Neuronal stem cell (in vitro differentiated cells): ENCODE measurements around the gene POP4.

Experiments
- DNase-seq: peaks from one replicate; pipeline ENCODE4 v3.0.0-alpha.2; 2013; ENCODE audit warnings: low spot score
- H2AFZ ChIP-seq: one replicate; pipeline ENCODE4 v1.6.1; 2013; ENCODE audit warnings: mild to moderate bottlenecking, low read length, inconsistent platforms
- H2AK5ac ChIP-seq: 2 replicates; pipeline ENCODE4 v1.6.1; 2013; ENCODE audit warnings: low read depth, mild to moderate bottlenecking, inconsistent platforms, low read length, moderate library complexity, mixed read lengths
- H2BK120ac ChIP-seq: 2 replicates; pipeline ENCODE4 v1.6.1; 2013; ENCODE audit warnings: low read depth, mild to moderate bottlenecking, inconsistent platforms, low read length, moderate library complexity, mixed read lengths
- H2BK12ac ChIP-seq: one replicate; pipeline ENCODE4 v1.6.1; 2013; ENCODE audit warnings: low read length, inconsistent platforms
- H2BK15ac ChIP-seq: 2 replicates; pipeline ENCODE4 v1.6.1; 2013; ENCODE audit warnings: mild to moderate bottlenecking, low read length, inconsistent platforms, mixed read lengths
- H2BK5ac ChIP-seq: one replicate; pipeline ENCODE4 v1.6.1; 2013; ENCODE audit warnings: inconsistent platforms, mild to moderate bottlenecking, low read length, moderate library complexity
- H3K14ac ChIP-seq: one replicate; pipeline ENCODE4 v1.6.1; 2013; ENCODE audit warnings: low read length, inconsistent platforms
- H3K18ac ChIP-seq: 2 replicates; pipeline ENCODE4 v1.6.1; 2013; ENCODE audit warnings: low read length, inconsistent platforms
- H3K23ac ChIP-seq: 2 replicates; pipeline ENCODE4 v1.6.1; 2013; ENCODE audit warnings: low read depth, mild to moderate bottlenecking, mixed read lengths, low read length, inconsistent platforms; ENCODE audit not compliant: poor library complexity
- H3K27ac ChIP-seq: replicated peaks from 3 replicates; pipeline ENCODE4 v1.5.1; 2013; ENCODE audit warnings: low read length, inconsistent platforms
- H3K27me3 ChIP-seq, 3 experiments: 2 replicates each; pipeline ENCODE4 v1.6.1; 2013; ENCODE audit warnings: low read length in 3 of 3, mild to moderate bottlenecking in 2 of 3, inconsistent platforms in 1 of 3, low read depth in 1 of 3, mixed read lengths in 1 of 3, moderate library complexity in 1 of 3; ENCODE audit not compliant: control insufficient read depth in 3 of 3, insufficient read depth in 3 of 3
- H3K36me3 ChIP-seq, 2 donors: replicated peaks in 1 of 2; 2 replicates each; pipeline ENCODE4 v1.6.1; 2013; ENCODE audit warnings: low read length in 2 of 2; ENCODE audit not compliant: control insufficient read depth in 2 of 2, insufficient read depth in 2 of 2
- H3K4ac ChIP-seq: 2 replicates; pipeline ENCODE4 v1.6.1; 2013; ENCODE audit warnings: inconsistent platforms, mild to moderate bottlenecking, low read length, moderate library complexity
- H3K4me1 ChIP-seq, 2 donors: 1 replicate in 1 of 2; 2 replicates in 1 of 2; pipeline ENCODE4 v1.6.1; 2013; ENCODE audit warnings: low read length in 2 of 2, low read depth in 1 of 2; ENCODE audit not compliant: control insufficient read depth in 2 of 2, insufficient read depth in 1 of 2
- H3K4me2 ChIP-seq: one replicate; pipeline ENCODE4 v1.6.1; 2013; ENCODE audit warnings: mild to moderate bottlenecking, low read length, inconsistent platforms; ENCODE audit not compliant: insufficient read depth, poor library complexity, severe bottlenecking
- H3K4me3 ChIP-seq, 2 donors: 2 replicates each; pipeline ENCODE4 v1.5.1; 2013; ENCODE audit warnings: low read length in 2 of 2, mild to moderate bottlenecking in 2 of 2, inconsistent platforms in 1 of 2, moderate library complexity in 1 of 2
- H3K79me1 ChIP-seq: one replicate; pipeline ENCODE4 v1.6.1; 2013; ENCODE audit warnings: low read depth, mild to moderate bottlenecking, inconsistent platforms, low read length, moderate library complexity
- H3K9ac ChIP-seq: one replicate; pipeline ENCODE4 v1.6.1; 2013; ENCODE audit warnings: mild to moderate bottlenecking, low read depth, low read length, inconsistent platforms; ENCODE audit not compliant: poor library complexity
- H3K9me3 ChIP-seq, 2 donors: replicated peaks in 1 of 2; 2 replicates each; pipeline versions ENCODE3 to v1.6.1; 2013; ENCODE audit warnings: low read length in 2 of 2, mild to moderate bottlenecking in 2 of 2, inconsistent platforms in 1 of 2, low read depth in 1 of 2, mixed read lengths in 1 of 2, moderate library complexity in 1 of 2; ENCODE audit not compliant: control insufficient read depth in 2 of 2, insufficient read depth in 1 of 2
- H4K8ac ChIP-seq: one replicate; pipeline ENCODE4 v1.6.1; 2013; ENCODE audit warnings: low read depth, mild to moderate bottlenecking, inconsistent platforms, low read length, moderate library complexity
- H4K91ac ChIP-seq: one replicate; pipeline ENCODE4 v1.6.1; 2013; ENCODE audit warnings: low read length, low read depth, mild to moderate bottlenecking, inconsistent platforms; ENCODE audit not compliant: poor library complexity
- WGBS, 2 donors: extraction: QIAGEN DNeasy Blood & Tissue Kit; methylation state at CpG; one replicate each; pipeline ENCODE4 v1.1.7; 2013; ENCODE audit warnings: missing lambda C conversion rate in 2 of 2, mixed read lengths in 1 of 2; ENCODE audit not compliant: insufficient read length in 2 of 2, insufficient replicate concordance in 1 of 2; ENCODE audit errors: extremely low coverage in 2 of 2; 5-methylcytosine and 5-hydroxymethylcytosine counted together

The POP4 gene

DNA sequence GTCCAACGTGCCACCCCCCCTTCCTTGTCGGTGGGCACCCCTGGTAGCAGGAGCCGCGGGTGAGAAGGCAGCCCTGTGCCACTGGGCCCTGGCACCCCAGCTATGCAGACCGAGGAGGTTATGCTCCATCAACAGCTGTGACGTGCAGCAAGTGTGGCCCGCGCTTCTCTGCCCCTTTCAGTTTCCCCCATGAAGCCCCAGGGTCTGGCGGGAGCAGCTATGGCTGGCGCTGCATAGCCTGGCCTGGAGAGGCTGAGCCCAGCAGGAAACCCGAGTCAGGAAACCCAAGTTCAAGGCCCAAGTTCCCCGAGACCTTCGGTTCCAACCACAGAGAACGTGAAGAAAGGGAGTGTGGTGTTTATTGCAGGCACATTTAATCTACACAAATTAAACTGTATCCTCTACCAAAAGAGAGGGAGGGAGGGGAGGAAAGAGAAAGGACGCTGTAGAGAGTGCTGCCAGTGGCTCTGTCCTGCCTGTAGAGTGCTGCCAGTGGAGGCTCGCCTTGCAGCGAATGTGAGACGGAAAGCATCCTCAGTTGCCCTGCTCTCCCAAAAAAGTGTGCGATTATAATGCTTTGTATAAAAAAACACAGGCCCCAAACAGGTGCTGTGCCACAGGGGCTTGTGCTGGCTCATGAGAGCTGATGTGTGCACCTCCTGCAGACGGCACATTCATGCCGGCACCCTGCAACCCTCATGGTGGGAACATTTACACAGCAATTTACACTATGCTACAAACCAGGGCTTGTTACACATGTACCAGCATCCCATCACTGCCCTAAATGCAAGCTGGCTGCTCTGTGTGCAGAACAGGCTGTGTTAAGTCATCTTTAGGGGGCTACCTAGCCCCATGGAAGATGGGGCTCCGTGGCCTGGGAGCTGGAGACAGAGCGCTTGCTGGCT lies 16.3 kb downstream of the POP4 start:
- no CpG with 5 or more reads among the region's 23 CpGs for WGBS, 2 donors
- no peak overlapping the region for H3K4me2 ChIP-seq
- no peak overlapping the region for H2BK5ac ChIP-seq
- H3K9ac ChIP-seq = peak overlapping the region; percentile 54
- no peaks in the 10 kb centered on the region for H3K79me1 ChIP-seq
- no peak overlapping the region for H2BK120ac ChIP-seq
- H3K14ac ChIP-seq = no peak overlapping the region
- H3K18ac ChIP-seq = peak overlapping the region; percentile 67
- H3K9me3 ChIP-seq = no peaks in the 10 kb centered on the region
- peak overlapping the region; percentile 97 for H2BK12ac ChIP-seq
- peak overlapping the region; percentile 1 for H2BK15ac ChIP-seq
- no peak overlapping the region for H3K4me3 ChIP-seq
- no peak overlapping the region for H4K8ac ChIP-seq
- no peak for DNase-seq
- peaks cover 0 to 52% (median 3%) of the 10 kb centered on the region in 3 experiments for H3K27me3 ChIP-seq
- peak overlapping the region; percentile 54 for H2AK5ac ChIP-seq
- peak overlapping the region; percentile 39 for H3K4ac ChIP-seq
- H4K91ac ChIP-seq = no peak overlapping the region
- no peak overlapping the region for H3K23ac ChIP-seq
- peaks cover 6 to 10% of the 10 kb centered on the region in 2 donors for H3K4me1 ChIP-seq
- no peak overlapping the region for H2AFZ ChIP-seq
- H3K27ac ChIP-seq = no peak overlapping the region
- H3K36me3 ChIP-seq = no peaks in the 10 kb centered on the region

DNA sequence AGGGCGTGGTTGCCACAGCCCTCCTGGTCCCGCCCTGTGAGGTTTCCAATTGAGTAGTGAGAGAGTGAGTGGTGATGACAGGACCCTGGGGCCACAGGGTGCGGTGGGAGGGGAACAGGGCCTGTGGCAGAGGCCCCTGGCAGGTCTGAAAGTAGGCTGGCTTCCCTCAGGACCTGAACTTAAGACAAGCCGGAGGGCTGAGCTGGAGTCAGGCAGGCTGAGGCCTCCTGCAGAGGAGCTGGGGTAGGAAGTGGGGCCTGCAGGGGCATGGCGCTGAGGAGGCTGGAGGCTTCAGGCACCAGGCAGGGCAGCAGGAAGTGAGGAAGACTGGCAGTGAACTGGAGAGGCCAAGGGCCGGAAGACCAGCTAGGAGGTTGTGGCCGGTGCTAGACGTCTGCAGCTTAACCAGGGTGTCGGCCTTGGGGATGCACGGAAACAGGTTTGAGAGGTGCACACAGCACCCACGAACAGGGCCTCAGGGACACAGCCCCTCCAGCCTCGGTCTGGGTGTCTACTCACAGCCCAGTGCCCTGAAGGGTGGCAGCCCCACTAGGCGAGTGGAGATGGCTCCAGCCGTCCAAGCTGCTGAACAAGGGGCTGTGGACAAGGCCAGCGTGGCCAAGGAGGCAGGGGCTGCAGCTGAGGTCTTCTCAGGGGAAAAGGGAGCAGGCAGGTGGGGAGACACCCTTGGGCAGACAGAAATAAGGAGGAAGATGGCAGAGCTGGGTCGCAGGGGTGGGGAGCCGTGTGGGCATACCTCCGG lies 17.8 kb downstream of the POP4 start:
- H3K4me3 ChIP-seq = no peak overlapping the region
- WGBS, 2 donors = no CpG with 5 or more reads among the region's 18 CpGs
- H3K9me3 ChIP-seq = no peaks in the 10 kb centered on the region
- H3K9ac ChIP-seq = no peak overlapping the region
- H3K23ac ChIP-seq = no peak overlapping the region
- peak overlapping the region; percentile 97 for H2BK15ac ChIP-seq
- H3K36me3 ChIP-seq = no peaks in the 10 kb centered on the region
- H3K27me3 ChIP-seq = peaks cover 0 to 49% (median 0%) of the 10 kb centered on the region in 3 experiments
- peaks cover 6 to 10% of the 10 kb centered on the region in 2 donors for H3K4me1 ChIP-seq
- peak overlapping the region; percentile 77 for H2BK5ac ChIP-seq
- H3K4ac ChIP-seq = no peak overlapping the region
- DNase-seq = no peak
- H2AFZ ChIP-seq = no peak overlapping the region
- H3K27ac ChIP-seq = no peak overlapping the region
- H4K91ac ChIP-seq = no peak overlapping the region
- H3K18ac ChIP-seq = peak overlapping the region; percentile 1
- H2BK120ac ChIP-seq = no peak overlapping the region
- H2AK5ac ChIP-seq = peak overlapping the region; percentile 97
- peak overlapping the region; percentile 88 for H2BK12ac ChIP-seq
- no peak overlapping the region for H3K14ac ChIP-seq
- no peak overlapping the region for H3K4me2 ChIP-seq
- peak overlapping the region; percentile 98 for H4K8ac ChIP-seq
- no peaks in the 10 kb centered on the region for H3K79me1 ChIP-seq

- Histone ChIP-seq H3K9me3 (no peaks in the 10 kb centered on the region), H2AFZ (peak overlapping the region; percentile 34), H3K4ac (no peak overlapping the region), H3K36me3 (no peaks in the 10 kb centered on the region), H3K4me2 (no peak overlapping the region), H2BK120ac (no peak overlapping the region), H2BK12ac (no peak overlapping the region), H3K4me1 (peaks cover 6 to 10% of the 10 kb centered on the region in 2 donors), H2AK5ac (peak overlapping the region; percentile 97), H3K27me3 (peaks cover 0 to 42% (median 0%) of the 10 kb centered on the region in 3 experiments), H3K14ac (no peak overlapping the region), H3K23ac (no peak overlapping the region), H3K4me3 (no peak overlapping the region), H4K91ac (no peak overlapping the region), H3K79me1 (no peaks in the 10 kb centered on the region), H4K8ac (no peak overlapping the region), H3K18ac (no peak overlapping the region), H2BK5ac (peak overlapping the region; percentile 77), H3K27ac (no peak overlapping the region), H3K9ac (no peak overlapping the region), H2BK15ac (no peak overlapping the region)
- DNase-seq = no peak
- no CpG with 5 or more reads among the region's 6 CpGs for WGBS, 2 donors
Measured at GRCh38 chr19:29624489-29625185, 18.6 kb downstream of the POP4 start.
